NCI-H526 treated with DMSO at 0.1 percent for 48 hours (cell line): ENCODE measurements around the gene QPCTL.
"Not testable (repeated sequence)": the region's sequence is repeated elsewhere in the genome, so short reads cannot be mapped to it uniquely, and the experiment has no call there.

Experiments used
- DNase-seq: peaks from one replicate; lab custom pipeline; 2025; lab: John Stamatoyannopoulos, UW

The QPCTL gene

GRCh38 chr19:45676851-45677263 is 15.6 kb upstream of the QPCTL start:
- DNase-seq, result no peak

- peak; percentile 93 for DNase-seq
These were observed 14.9 kb upstream of the QPCTL start for GRCh38 chr19:45677351-45678230.

GRCh38 chr19:45681391-45682015 is 11.0 kb upstream of the QPCTL start:
- DNase-seq, result peak; percentile 73

GRCh38 chr19:45682117-45682516 is 10.3 kb upstream of the QPCTL start:
- DNase-seq, result no peak

- DNase-seq, result no peak
These were observed 9.6 kb upstream of the QPCTL start for GRCh38 chr19:45682908-45683307.

GRCh38 chr19:45685045-45685444 is 7.4 kb upstream of the QPCTL start:
- DNase-seq, result not testable (repeated sequence)

GRCh38 chr19:45687599-45687998 is 4.9 kb upstream of the QPCTL start:
- no peak for DNase-seq

- peak; percentile 93 for DNase-seq
These were observed 815 bp upstream of the QPCTL start, which contains the start of gene SNRPD2 for GRCh38 chr19:45691516-45692186. TSS of gene SNRPD2 (minus strand) at chr19:45691953. CDS start at chr19:45691888, 65 bp downstream.

- DNase-seq, result peak; percentile 20
These were observed 781 bp downstream of the QPCTL start for GRCh38 chr19:45693106-45693788.

- no peak for DNase-seq
These were observed 9.2 kb downstream of the QPCTL start for GRCh38 chr19:45701676-45702075.

- no peak for DNase-seq
These were observed 12.6 kb downstream of the QPCTL start for GRCh38 chr19:45705115-45705514.

GRCh38 chr19:45705710-45706415 is 13.4 kb downstream of the QPCTL start:
- DNase-seq, result no peak

GRCh38 chr19:45710356-45711130 is 18.1 kb downstream of the QPCTL start:
- no peak for DNase-seq

- DNase-seq, result no peak
These were observed 19.6 kb downstream of the QPCTL start for GRCh38 chr19:45711851-45712698.

- no peak for DNase-seq
These were observed 20.2 kb downstream of the QPCTL start for GRCh38 chr19:45712699-45713067.

GRCh38 chr19:45713141-45713540 is 20.7 kb downstream of the QPCTL start:
- no peak for DNase-seq

- no peak for DNase-seq
These were observed 22.7 kb downstream of the QPCTL start for GRCh38 chr19:45715139-45715538.

- DNase-seq, result no peak
These were observed 24.1 kb downstream of the QPCTL start for GRCh38 chr19:45716359-45717130.
